MM.1S (cell line): ENCODE data around the gene CPSF4.

ENCODE experiments used
- EZH2 ChIP-seq: fragments of 300-600 bp; sonication (generic); optimal IDR thresholded peaks from 2 replicates; pipeline ENCODE3; 2017; ENCODE audit warnings: low read depth, mild to moderate bottlenecking, antibody characterized with exemption, low read length, mixed read lengths
- EZH2phosphoT487 ChIP-seq: fragments of 300-600 bp; sonication (generic); IDR thresholded peaks from 2 replicates; pipeline ENCODE4 v1.6.1; 2018; ENCODE audit warnings: antibody characterized with exemption, low read length
- TF ChIP-seq, protein P1 (sequence below): fragments of 300-600 bp; sonication (generic); IDR thresholded peaks from 2 replicates; pipeline ENCODE4 v1.5.1; 2016; ENCODE audit warnings: antibody characterized with exemption, low read length, mixed read lengths

DNA sequence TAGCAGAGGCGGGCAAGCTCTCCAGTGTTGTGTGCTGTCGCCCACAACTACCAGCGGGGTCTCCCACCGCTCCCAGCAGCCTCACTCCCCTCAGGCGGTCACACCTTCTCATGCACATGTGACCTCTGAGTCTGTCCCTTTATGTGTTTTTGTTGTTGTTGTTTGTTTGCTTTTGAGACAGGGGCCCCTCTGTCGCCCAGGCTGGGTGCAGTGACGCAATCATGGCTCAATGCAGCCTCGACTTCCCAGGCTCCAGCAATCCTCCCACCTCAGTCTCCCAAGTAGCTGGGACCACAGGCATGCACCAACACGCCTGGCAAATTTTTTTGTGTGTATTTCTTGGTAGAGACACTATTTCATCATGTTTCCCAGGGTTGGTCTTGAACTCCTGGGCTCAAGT is 1.5 kb downstream of the CPSF4 start:
- TF ChIP-seq, protein P1, sequence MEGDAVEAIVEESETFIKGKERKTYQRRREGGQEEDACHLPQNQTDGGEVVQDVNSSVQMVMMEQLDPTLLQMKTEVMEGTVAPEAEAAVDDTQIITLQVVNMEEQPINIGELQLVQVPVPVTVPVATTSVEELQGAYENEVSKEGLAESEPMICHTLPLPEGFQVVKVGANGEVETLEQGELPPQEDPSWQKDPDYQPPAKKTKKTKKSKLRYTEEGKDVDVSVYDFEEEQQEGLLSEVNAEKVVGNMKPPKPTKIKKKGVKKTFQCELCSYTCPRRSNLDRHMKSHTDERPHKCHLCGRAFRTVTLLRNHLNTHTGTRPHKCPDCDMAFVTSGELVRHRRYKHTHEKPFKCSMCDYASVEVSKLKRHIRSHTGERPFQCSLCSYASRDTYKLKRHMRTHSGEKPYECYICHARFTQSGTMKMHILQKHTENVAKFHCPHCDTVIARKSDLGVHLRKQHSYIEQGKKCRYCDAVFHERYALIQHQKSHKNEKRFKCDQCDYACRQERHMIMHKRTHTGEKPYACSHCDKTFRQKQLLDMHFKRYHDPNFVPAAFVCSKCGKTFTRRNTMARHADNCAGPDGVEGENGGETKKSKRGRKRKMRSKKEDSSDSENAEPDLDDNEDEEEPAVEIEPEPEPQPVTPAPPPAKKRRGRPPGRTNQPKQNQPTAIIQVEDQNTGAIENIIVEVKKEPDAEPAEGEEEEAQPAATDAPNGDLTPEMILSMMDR: no peak
- TF ChIP-seq EZH2 (no peak), EZH2phosphoT487 (no peak)
